GM12873 (cell line): ENCODE data around the gene COL23A1.

ENCODE experiments used
- TF ChIP-seq, protein P1 (sequence below): IDR thresholded peaks from 2 replicates; pipeline ENCODE4 v1.5.1; 2012; ENCODE audit warnings: low read depth, mild to moderate bottlenecking, moderate library complexity, low read length, control low read depth; ENCODE audit not compliant: insufficient read depth; ENCODE audit errors: missing control alignments

Gene COL23A1

DNA sequence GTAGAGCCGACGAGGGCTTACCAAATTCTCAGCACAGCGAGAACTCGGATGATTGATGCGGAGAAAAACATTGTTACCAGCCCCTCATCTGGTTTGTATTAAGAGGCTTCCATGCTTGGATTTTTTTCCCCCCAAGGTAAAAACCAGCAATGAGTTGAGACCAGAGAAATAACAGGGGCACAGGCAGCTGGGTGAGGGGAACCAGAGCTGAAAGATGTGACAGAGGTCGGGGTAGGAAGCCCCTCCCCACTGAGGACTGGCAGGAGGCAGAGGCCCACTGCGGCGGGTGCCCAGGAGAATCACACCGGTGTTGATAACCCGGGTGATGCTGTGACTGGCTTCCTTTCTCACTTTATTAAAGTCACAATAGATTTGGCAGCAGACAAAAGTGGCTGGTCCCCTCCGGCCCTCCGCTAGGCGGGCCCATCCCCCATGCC lies 241.1 kb downstream of the COL23A1 start:
- TF ChIP-seq, protein P1, sequence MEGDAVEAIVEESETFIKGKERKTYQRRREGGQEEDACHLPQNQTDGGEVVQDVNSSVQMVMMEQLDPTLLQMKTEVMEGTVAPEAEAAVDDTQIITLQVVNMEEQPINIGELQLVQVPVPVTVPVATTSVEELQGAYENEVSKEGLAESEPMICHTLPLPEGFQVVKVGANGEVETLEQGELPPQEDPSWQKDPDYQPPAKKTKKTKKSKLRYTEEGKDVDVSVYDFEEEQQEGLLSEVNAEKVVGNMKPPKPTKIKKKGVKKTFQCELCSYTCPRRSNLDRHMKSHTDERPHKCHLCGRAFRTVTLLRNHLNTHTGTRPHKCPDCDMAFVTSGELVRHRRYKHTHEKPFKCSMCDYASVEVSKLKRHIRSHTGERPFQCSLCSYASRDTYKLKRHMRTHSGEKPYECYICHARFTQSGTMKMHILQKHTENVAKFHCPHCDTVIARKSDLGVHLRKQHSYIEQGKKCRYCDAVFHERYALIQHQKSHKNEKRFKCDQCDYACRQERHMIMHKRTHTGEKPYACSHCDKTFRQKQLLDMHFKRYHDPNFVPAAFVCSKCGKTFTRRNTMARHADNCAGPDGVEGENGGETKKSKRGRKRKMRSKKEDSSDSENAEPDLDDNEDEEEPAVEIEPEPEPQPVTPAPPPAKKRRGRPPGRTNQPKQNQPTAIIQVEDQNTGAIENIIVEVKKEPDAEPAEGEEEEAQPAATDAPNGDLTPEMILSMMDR, result no peak

DNA sequence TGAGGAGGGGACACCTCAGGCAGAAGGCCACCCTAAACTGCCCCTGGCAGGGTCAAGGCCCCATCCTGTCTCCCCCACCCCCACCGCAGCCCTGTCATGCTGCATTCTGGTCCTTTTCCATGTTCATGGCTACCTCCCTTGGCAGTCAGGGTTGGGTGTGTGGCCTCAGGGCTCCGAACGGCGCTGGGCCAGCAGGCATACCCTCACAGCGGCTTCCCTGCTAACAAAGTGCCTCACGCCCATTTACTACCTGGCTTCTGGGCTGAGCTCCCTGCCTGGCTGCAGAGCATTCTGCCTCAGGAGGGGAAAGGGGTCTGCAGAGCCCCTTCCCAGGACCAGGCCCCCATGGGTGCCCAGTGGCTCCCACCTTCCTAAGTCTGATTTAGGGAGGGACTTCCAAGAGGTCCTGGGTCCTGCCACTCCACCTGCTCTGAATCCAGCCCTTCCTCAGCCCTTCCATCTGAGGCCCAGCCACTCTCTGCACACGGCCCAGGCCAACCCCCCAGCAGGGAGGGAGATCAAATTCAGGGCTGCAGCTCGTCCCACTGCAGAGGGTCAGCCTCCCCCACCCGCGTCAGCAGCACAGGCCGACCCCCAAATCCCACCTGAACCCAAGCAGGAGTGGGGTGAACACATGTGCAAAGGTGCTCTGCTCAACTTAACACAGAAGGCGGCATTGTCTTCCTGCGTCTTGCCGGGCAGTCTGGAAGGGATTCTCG lies 241.7 kb downstream of the COL23A1 start:
- TF ChIP-seq, protein P1, result no peak

DNA sequence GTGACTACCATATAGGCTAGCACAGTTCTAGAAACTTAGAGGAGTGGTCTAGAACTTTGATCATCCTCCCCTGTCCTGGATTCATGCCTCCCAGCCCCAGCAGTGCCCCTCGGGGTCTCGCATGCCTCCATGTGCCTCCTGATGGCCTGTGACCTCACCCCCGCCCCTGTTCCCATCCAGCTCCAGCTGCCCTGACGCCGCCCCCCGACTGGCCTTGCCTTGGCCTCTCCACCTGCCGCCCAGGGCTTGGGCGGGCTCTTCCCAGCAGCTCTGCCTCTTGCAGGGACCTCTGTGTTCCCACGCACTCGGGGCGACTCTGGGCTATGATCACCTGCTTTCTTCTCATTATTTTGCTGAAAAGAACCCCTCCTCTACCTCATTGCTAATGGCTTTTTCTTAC lies 242.2 kb downstream of the COL23A1 start:
- TF ChIP-seq, protein P1, result no peak

GRCh38 chr5:178346607-178347334 lies 243.4 kb downstream of the COL23A1 start:
- TF ChIP-seq, protein P1, result no peak

GRCh38 chr5:178343306-178343705 lies 246.9 kb downstream of the COL23A1 start:
- TF ChIP-seq, protein P1, result no peak

DNA sequence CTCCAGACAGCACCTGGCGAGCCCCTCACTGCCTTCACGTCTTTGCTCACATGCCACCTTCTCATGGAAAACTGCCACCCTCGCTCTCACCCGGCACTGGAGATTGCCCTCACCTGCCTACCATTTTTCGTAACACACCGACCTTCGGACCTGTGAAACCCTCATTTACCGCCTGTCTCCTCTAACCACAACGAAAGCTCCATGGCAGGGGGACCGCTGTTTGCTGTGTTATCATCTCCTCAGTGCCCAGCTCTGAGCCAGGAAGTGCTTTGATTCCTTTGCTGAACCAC lies 248.4 kb downstream of the COL23A1 start:
- TF ChIP-seq, protein P1, result no peak

GRCh38 chr5:178341091-178341850 lies 248.9 kb downstream of the COL23A1 start:
- TF ChIP-seq, protein P1, result no peak
